Natural killer cell (primary cell): ENCODE measurements around the gene CRTC1. TPM values are rescaled to one million over a fixed set of nuclear protein-coding genes. Genes with fewer than 3 reads are reported as not detected.

ENCODE experiments used
- ATAC-seq, 3 donors: fragments of 150-1000 bp in 2 of 3; fragments of 200-7000 bp in 1 of 3; cut with Tn5 transposase; 1 replicate in 1 of 3; 2 replicates in 2 of 3; pipeline ENCODE4 v1.10.0; 2021; ENCODE audit warnings: mild to moderate bottlenecking in 2 of 3, moderate library complexity in 2 of 3
- DNase-seq, 2 donors: peaks; one replicate each; pipeline versions ENCODE4 v3.0.0 to v3.0.0-alpha.2; 2013 to 2021; ENCODE audit warnings: mixed read lengths in 1 of 2
- H3K27ac ChIP-seq: one replicate; pipeline ENCODE4 v1.5.1; 2013; ENCODE audit warnings: mild to moderate bottlenecking, low read length
- H3K27me3 ChIP-seq: one replicate; pipeline ENCODE4 v1.6.1; 2013; ENCODE audit warnings: low read length; ENCODE audit not compliant: control insufficient read depth, insufficient read depth
- H3K36me3 ChIP-seq: one replicate; pipeline ENCODE4 v1.6.1; 2013; ENCODE audit warnings: low read length; ENCODE audit not compliant: control insufficient read depth, insufficient read depth
- H3K4me1 ChIP-seq: one replicate; pipeline ENCODE4 v1.6.1; 2013; ENCODE audit warnings: low read length; ENCODE audit not compliant: control insufficient read depth, insufficient read depth
- H3K4me3 ChIP-seq: one replicate; pipeline ENCODE4 v1.5.1; 2013; ENCODE audit warnings: low read length
- H3K9me3 ChIP-seq: one replicate; pipeline ENCODE4 v1.6.1; 2013; ENCODE audit warnings: low read length; ENCODE audit not compliant: control insufficient read depth, insufficient read depth
- H3K27ac Mint-ChIP-seq, 2 donors: one replicate each; pipeline ENCODE4 v1.8.0; 2022; ENCODE audit warnings: mild to moderate bottlenecking in 2 of 2, mixed read lengths in 2 of 2, moderate library complexity in 1 of 2
- H3K27me3 Mint-ChIP-seq, 2 donors: one replicate each; pipeline ENCODE4 v1.8.0; 2022; ENCODE audit warnings: low read depth in 2 of 2, mixed read lengths in 2 of 2
- H3K36me3 Mint-ChIP-seq: one replicate; pipeline ENCODE4 v1.8.0; 2022; ENCODE audit warnings: mixed read lengths
- H3K4me1 Mint-ChIP-seq, 2 donors: one replicate each; pipeline ENCODE4 v1.8.0; 2022; ENCODE audit warnings: mixed read lengths in 2 of 2
- H3K4me3 Mint-ChIP-seq: one replicate; pipeline ENCODE4 v1.8.0; 2022; ENCODE audit warnings: mild to moderate bottlenecking, moderate library complexity, mixed read lengths
- H3K9me3 Mint-ChIP-seq, 2 donors: one replicate each; pipeline ENCODE4 v1.8.0; 2022; ENCODE audit warnings: mixed read lengths in 2 of 2
- WGBS: methylation state at CpG from one replicate; pipeline ENCODE4 v1.1.7; 2013; ENCODE audit warnings: missing lambda C conversion rate; ENCODE audit not compliant: insufficient coverage; 5-methylcytosine and 5-hydroxymethylcytosine counted together
- intact Hi-C: fragments of 100-400 bp; cut with micrococcal nuclease; formaldehyde crosslinking; loops from one replicate; pipeline ENCODE4 v1.14.2; 2022
- total RNA-seq, 4 donors: library from RNA; stranded (reverse); fragments of 120-200 nt in 1 of 4; gene quantifications; one replicate each; pipeline versions ENCODE4 v1.2.3 to v1.2.4, GENCODE V29; 2013 to 2022
- TF ChIP-seq, protein P1 (sequence below): fragments of 200-600 bp; IDR thresholded peaks from one replicate; pipeline ENCODE4 v1.8.0; 2022; ENCODE audit warnings: antibody characterized with exemption

CRTC1 gene
- total RNA-seq, 3 donors from 2014 or later (not counting 1 experiment from before 2014, with no cell fraction given) = 14.1 to 17.0 (median 14.3) TPM

DNA sequence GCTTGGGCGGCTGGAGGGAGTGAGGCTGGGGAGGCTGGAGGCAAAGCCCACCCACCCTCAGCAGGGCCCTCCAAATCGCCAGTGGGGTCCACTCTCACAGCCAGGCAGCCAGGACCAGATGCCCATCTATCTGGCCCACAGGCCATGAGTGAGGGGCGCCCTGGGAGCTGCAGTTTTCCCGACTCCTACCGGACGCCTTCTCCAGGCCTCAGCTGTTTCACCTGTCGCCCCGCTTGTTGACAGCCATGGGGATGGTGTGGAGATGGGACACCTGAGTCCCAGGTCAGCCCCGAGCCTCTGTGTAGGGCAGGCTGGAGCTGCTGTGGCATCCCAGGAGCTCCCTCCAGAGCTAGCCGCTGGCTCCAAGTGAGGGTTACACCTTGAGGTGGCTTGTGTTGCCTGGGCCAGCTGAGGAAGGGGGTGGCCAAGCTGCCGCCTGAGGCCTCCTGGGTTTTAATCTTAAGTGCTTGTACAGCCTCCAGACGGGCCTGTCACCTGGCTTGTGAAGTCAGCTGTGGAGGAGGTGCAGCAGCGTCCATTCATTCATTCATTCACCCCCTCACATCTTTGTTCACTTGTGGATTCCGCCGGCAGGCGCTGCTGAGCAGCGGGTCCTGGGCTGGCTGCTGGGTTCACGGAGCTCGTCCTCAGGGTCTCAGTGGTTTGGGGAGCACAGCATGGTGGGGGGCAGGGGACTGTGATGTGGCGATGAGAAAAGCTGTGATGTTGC, 55.6 kb downstream of the CRTC1 start:
- no peaks in the 10 kb centered on the region for H3K27me3 Mint-ChIP-seq
- H3K36me3 Mint-ChIP-seq = no peaks in the 10 kb centered on the region
- Histone ChIP-seq H3K4me3 (no peak overlapping the region), H3K4me1 (peaks cover 3% of the 10 kb centered on the region), H3K9me3 (no peaks in the 10 kb centered on the region), H3K27me3 (no peaks in the 10 kb centered on the region), H3K36me3 (no peaks in the 10 kb centered on the region), H3K27ac (no peak overlapping the region)
- no peak overlapping the region for H3K4me3 Mint-ChIP-seq
- H3K9me3 Mint-ChIP-seq = no peaks in the 10 kb centered on the region
- no peak overlapping the region for H3K27ac Mint-ChIP-seq
- DNase-seq (no peak), ATAC-seq (no peak)
- TF ChIP-seq, protein P1, sequence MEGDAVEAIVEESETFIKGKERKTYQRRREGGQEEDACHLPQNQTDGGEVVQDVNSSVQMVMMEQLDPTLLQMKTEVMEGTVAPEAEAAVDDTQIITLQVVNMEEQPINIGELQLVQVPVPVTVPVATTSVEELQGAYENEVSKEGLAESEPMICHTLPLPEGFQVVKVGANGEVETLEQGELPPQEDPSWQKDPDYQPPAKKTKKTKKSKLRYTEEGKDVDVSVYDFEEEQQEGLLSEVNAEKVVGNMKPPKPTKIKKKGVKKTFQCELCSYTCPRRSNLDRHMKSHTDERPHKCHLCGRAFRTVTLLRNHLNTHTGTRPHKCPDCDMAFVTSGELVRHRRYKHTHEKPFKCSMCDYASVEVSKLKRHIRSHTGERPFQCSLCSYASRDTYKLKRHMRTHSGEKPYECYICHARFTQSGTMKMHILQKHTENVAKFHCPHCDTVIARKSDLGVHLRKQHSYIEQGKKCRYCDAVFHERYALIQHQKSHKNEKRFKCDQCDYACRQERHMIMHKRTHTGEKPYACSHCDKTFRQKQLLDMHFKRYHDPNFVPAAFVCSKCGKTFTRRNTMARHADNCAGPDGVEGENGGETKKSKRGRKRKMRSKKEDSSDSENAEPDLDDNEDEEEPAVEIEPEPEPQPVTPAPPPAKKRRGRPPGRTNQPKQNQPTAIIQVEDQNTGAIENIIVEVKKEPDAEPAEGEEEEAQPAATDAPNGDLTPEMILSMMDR = no peak
- 94% methylated on average over 20 of the region's 20 CpGs for WGBS
- intact Hi-C loops = no loop called here
- no peaks in the 10 kb centered on the region for H3K4me1 Mint-ChIP-seq

DNA sequence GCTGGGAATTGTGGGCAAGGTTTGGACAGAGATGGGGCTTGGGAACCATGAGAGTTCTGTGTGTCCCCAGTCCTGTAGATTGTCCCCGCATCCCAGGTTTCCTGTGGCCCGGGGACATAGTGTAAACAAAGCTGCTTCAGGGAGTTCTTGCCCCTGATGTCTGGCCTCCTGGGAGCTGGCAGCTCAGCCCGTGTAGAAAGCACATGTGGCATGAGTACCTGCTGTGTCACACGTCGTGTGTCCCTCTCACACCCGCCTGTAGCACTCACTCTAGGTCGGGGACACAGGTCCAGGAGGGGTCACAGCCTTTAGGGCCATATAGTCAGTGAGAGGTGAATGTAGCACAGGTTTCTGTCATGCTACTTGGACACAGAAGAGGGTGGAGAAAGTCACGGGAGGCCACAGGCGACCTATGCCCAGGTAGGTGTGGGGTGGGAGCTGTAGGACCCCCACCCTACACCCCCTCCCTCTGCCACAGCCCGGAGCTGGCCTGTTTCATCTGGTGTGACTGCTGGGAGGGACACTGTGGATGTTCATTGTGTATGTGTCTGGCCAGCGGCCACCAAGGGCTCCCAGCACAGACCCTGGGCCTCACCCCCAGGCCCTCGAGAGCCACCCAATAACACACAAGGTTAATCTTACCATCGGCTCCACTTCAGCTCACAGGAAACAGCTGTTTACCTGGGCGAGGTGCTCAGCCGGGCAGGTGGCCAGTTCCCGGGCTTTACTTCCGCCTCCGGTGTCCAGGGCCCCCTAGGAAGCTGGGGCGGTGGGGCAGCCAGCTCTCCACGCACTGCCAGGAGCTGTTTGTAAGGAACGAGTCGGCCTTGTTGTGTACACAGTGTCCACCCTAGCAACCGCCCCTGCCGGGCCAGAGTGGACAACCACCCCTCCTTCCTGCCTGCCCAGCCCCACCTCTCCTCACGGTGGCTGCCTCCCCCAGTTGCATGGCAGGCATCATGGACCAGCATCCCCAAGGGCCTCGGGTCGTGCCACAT, 57.9 kb downstream of the CRTC1 start:
- DNase-seq = no peak
- no peak for ATAC-seq
- H3K4me3 ChIP-seq = no peak overlapping the region
- no peak overlapping the region for H3K27ac ChIP-seq
- intact Hi-C loops = no loop called here
- Mint-ChIP-seq H3K4me3 (no peak overlapping the region), H3K9me3 (no peaks in the 10 kb centered on the region), H3K36me3 (no peaks in the 10 kb centered on the region), H3K4me1 (no peaks in the 10 kb centered on the region), H3K27ac (no peak overlapping the region), H3K27me3 (no peaks in the 10 kb centered on the region)
- no peaks in the 10 kb centered on the region for H3K36me3 ChIP-seq
- no peaks in the 10 kb centered on the region for H3K9me3 ChIP-seq
- no peaks in the 10 kb centered on the region for H3K27me3 ChIP-seq
- 89% methylated on average over 24 of the region's 27 CpGs for WGBS
- TF ChIP-seq, protein P1 = no peak
- peaks cover 3% of the 10 kb centered on the region for H3K4me1 ChIP-seq

DNA sequence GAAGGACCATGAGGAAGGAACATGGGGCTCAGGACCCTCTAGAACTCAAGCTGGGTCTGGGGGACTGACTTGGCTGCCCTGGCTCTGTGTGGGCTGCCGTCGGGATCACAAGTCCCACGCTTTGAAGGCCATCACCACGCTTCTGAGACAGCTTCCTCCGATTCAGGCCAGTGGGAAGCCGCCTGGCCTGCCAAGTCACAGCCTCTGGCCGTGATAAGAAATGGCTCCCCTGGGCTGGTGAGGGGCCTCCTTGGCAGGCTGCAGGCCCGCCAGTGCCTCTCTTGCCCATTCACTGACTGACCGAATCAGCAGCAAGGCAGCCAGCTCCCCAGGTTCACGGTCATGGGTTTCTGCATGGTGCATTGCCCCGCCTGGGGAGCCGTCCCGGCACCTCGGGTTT, 58.8 kb downstream of the CRTC1 start:
- Mint-ChIP-seq H3K36me3 (no peaks in the 10 kb centered on the region), H3K4me1 (no peaks in the 10 kb centered on the region), H3K27me3 (no peaks in the 10 kb centered on the region), H3K9me3 (no peaks in the 10 kb centered on the region), H3K4me3 (no peak overlapping the region), H3K27ac (no peak overlapping the region)
- ATAC-seq = no peak
- H3K36me3 ChIP-seq = no peaks in the 10 kb centered on the region
- TF ChIP-seq, protein P1 = no peak
- no peaks in the 10 kb centered on the region for H3K27me3 ChIP-seq
- intact Hi-C loops = no loop called here
- H3K27ac ChIP-seq = no peak overlapping the region
- DNase-seq = no peak
- no peaks in the 10 kb centered on the region for H3K4me1 ChIP-seq
- H3K9me3 ChIP-seq = no peaks in the 10 kb centered on the region
- WGBS = 96% methylated on average over 14 of the region's 14 CpGs
- no peak overlapping the region for H3K4me3 ChIP-seq
